H54 (cell line): ENCODE measurements around the gene LMAN1.
A peak's percentile ranks its signal among the peaks of the same experiment; 100 is the strongest.

Source experiments
- DNase-seq: peaks from one replicate; pipeline ENCODE4 v3.0.0; 2011; ENCODE audit warnings: low spot score, mixed read lengths; ENCODE audit not compliant: insufficient read length
- FAIRE-seq: peaks from 3 replicates; lab custom pipeline; 2011; peaks lifted over from hg19 to GRCh38; lab: Jason Lieb, UNC
- POLR2A ChIP-seq: IDR thresholded peaks from 2 replicates; pipeline ENCODE4 v1.6.1; 2011; ENCODE audit warnings: low read depth, mild to moderate bottlenecking, low read length

The LMAN1 gene

GRCh38 chr18:59358712-59359575 lies at the start of gene LMAN1:
LMAN1 (minus strand) TSS chr18:59359265; CDS start chr18:59359244, 21 bp downstream.
- peak; percentile 81 for DNase-seq
- FAIRE-seq: peak; percentile 45
- TF ChIP-seq POLR2A: peak; percentile 60

GRCh38 chr18:59402432-59403090 lies 43.5 kb upstream of the LMAN1 start:
- FAIRE-seq: peak; percentile 78
- TF ChIP-seq POLR2A: no peak
- DNase-seq: peak; percentile 56

GRCh38 chr18:59400407-59400806 lies 41.3 kb upstream of the LMAN1 start:
- no peak for FAIRE-seq

GRCh38 chr18:59395226-59396175 lies 36.4 kb upstream of the LMAN1 start:
- DNase-seq (no peak), FAIRE-seq (no peak)
- no peak for TF ChIP-seq POLR2A

More at GRCh38 chr18:59400407-59400806, 41.3 kb upstream of the LMAN1 start:
- no peak for DNase-seq
- TF ChIP-seq POLR2A: no peak

- DNase-seq: no peak
- TF ChIP-seq POLR2A: no peak
- FAIRE-seq: no peak
Observed at GRCh38 chr18:59393381-59393780, 34.3 kb upstream of the LMAN1 start.

- FAIRE-seq: no peak
- TF ChIP-seq POLR2A: no peak
- DNase-seq: no peak
Observed at GRCh38 chr18:59388817-59389216, 29.8 kb upstream of the LMAN1 start.

GRCh38 chr18:59387687-59388565 lies 28.9 kb upstream of the LMAN1 start:
- DNase-seq: no peak
- no peak for FAIRE-seq
- TF ChIP-seq POLR2A: no peak

- no peak for TF ChIP-seq POLR2A
- no peak for FAIRE-seq
Observed at GRCh38 chr18:59386909-59387686, 28.0 kb upstream of the LMAN1 start.

GRCh38 chr18:59385191-59385590 lies 26.1 kb upstream of the LMAN1 start:
- FAIRE-seq (no peak), DNase-seq (no peak)
- TF ChIP-seq POLR2A: no peak

More at GRCh38 chr18:59386909-59387686, 28.0 kb upstream of the LMAN1 start:
- no peak for DNase-seq

- TF ChIP-seq POLR2A: no peak
- FAIRE-seq: no peak
- DNase-seq: no peak
Observed at GRCh38 chr18:59383851-59384250, 24.8 kb upstream of the LMAN1 start.

GRCh38 chr18:59382383-59382782 lies 23.3 kb upstream of the LMAN1 start:
- DNase-seq (no peak), FAIRE-seq (no peak)
- no peak for TF ChIP-seq POLR2A

- DNase-seq (no peak), FAIRE-seq (no peak)
- TF ChIP-seq POLR2A: no peak
Observed at GRCh38 chr18:59381949-59382348, 22.9 kb upstream of the LMAN1 start.
